Adrenal gland (tissue), 12 donors: ENCODE data around the gene MRPS24. TPM values are rescaled to one million over a fixed set of nuclear protein-coding genes. Genes with fewer than 3 reads are reported as not detected.
"Not testable (repeated sequence)": the region's sequence is repeated elsewhere in the genome, so short reads cannot be mapped to it uniquely, and the experiment has no call there.

ENCODE experiments used
- DNase-seq, 7 donors: peaks; one replicate each; pipeline ENCODE4 v3.0.0-alpha.2; 2019 to 2020
- H3K27ac ChIP-seq, 5 donors: fragments of 200-600 bp; sonication (generic) in 4 of 5; 1 replicate in 3 of 5; 2 replicates in 2 of 5; pipeline versions ENCODE4 v1.5.1 to v1.8.0; 2016 to 2020; ENCODE audit warnings: mild to moderate bottlenecking in 1 of 5
- H3K27me3 ChIP-seq: fragments of 200-600 bp; 2 replicates; pipeline ENCODE4 v1.8.0; 2021
- H3K36me3 ChIP-seq, 2 donors: fragments of 200-600 bp; replicated peaks in 1 of 2; 1 replicate in 1 of 2; 2 replicates in 1 of 2; pipeline versions ENCODE4 v1.5.1 to v1.8.0; 2018 to 2022
- H3K4me1 ChIP-seq, 2 donors: fragments of 200-600 bp; replicated peaks in 1 of 2; 1 replicate in 1 of 2; 2 replicates in 1 of 2; pipeline versions ENCODE4 v1.5.1 to v1.8.0; 2018 to 2021
- H3K4me3 ChIP-seq, 4 donors: fragments of 200-600 bp; sonication (generic) in 3 of 4; one replicate each; pipeline ENCODE4 v1.5.1; 2016 to 2018
- H3K9me3 ChIP-seq, 3 donors: fragments of 200-600 bp; sonication (generic) in 1 of 3; replicated peaks in 1 of 3; 1 replicate in 2 of 3; 2 replicates in 1 of 3; pipeline versions ENCODE4 v1.5.1 to v1.8.0; 2016 to 2021
- CTCF ChIP-seq, 6 experiments: fragments of 450-650 bp in 4 of 6; fragments of 200-600 bp in 2 of 6; sonication (generic) in 1 of 6; IDR thresholded peaks; 1 replicate in 5 of 6; 2 replicates in 1 of 6; pipeline versions ENCODE4 v1.5.1 to v1.8.0; 2016 to 2021; ENCODE audit warnings: antibody characterized with exemption in 6 of 6, mild to moderate bottlenecking in 2 of 6, moderate library complexity in 1 of 6
- POLR2A ChIP-seq, 2 donors: fragments of 450-650 bp; IDR thresholded peaks; one replicate each; pipeline ENCODE4 v1.6.1; 2017; ENCODE audit warnings: antibody characterized with exemption in 2 of 2, mild to moderate bottlenecking in 2 of 2, moderate library complexity in 1 of 2
- WGBS, 4 donors: extraction: QIAGEN DNeasy Blood & Tissue Kit in 2 of 4; methylation state at CpG; one replicate each; pipeline versions ENCODE4 v1.1.5 to v1.1.7; 2013 to 2017; 5-methylcytosine and 5-hydroxymethylcytosine counted together
- intact Hi-C, 2 donors: fragments of 100-400 bp; cut with DNase I; formaldehyde crosslinking; loops; one replicate each; pipeline versions ENCODE4 v1.14.1 to v1.15.0; 2022 to 2023
- polyA plus RNA-seq, 3 donors: library from polyadenylated mRNA; stranded (reverse); fragments of 200-250 nt in 2 of 3; fragments of 350-450 nt in 1 of 3; fragmentation: Illumina TruSeq in 1 of 3; extraction: RNeasy Lipid Tissue Mini Kit (QIAGEN cat#74804) in 1 of 3; gene quantifications; one replicate each; pipeline ENCODE4 v1.2.3, GENCODE V29; 2013 to 2014
- total RNA-seq, 9 donors: library from RNA; depleted of rRNA in 4 of 9; stranded (reverse); fragments of >200 nt in 4 of 9; fragments of 120-200 nt in 1 of 9; fragmentation: NEBNext Ultra II Directional in 1 of 9; extraction: Animal tissue kit (Norgen Biotek cat#: 25700) in 1 of 9; gene quantifications; one replicate each; pipeline versions ENCODE4 v1.1.0 to v1.2.4, GENCODE V29; 2013 to 2023
- donor health status: healthy with polysubstance abuse.
- donor health status: Bipolar disorder and iron deficiency.
- donor health status: DM: yes; HTN: yes; CAD: no.
- donor health status: DM: no; HTN: no; CAD: no.
- donor health status: DM: no; HTN: no; CAD: no.
- donor health status: DM: yes; HTN: yes; CAD: no.

MRPS24 gene
- total and polyA plus RNA-seq, 12 donors: 72.5 to 356 (median 195) TPM

GRCh38 chr7:43844257-43844656, 25.1 kb downstream of the MRPS24 start:
- H3K4me1 ChIP-seq: no peaks in the 10 kb centered on the region
- intact Hi-C loops: no loop called here
- no peak for DNase-seq
- TF ChIP-seq CTCF (IDR thresholded peaks at IDR 0.05) (no peak), POLR2A (IDR thresholded peaks at IDR 0.05) (no peak)
- no peaks in the 10 kb centered on the region for H3K36me3 ChIP-seq
- no peak overlapping the region for H3K4me3 ChIP-seq
- H3K27me3 ChIP-seq: no peaks in the 10 kb centered on the region
- no peak overlapping the region for H3K27ac ChIP-seq
- H3K9me3 ChIP-seq: no peaks in the 10 kb centered on the region
- 90 to 94% (median 93%) methylated on average over 2 of the region's 2 CpGs for WGBS, 4 donors

GRCh38 chr7:43843296-43843695, 26.0 kb downstream of the MRPS24 start:
- no peak for DNase-seq
- 92 to 97% (median 93%) methylated on average over 4 of the region's 4 CpGs for WGBS, 4 donors
- Histone ChIP-seq H3K4me1 (no peaks in the 10 kb centered on the region), H3K36me3 (no peaks in the 10 kb centered on the region), H3K9me3 (no peaks in the 10 kb centered on the region), H3K4me3 (no peak overlapping the region), H3K27ac (no peak overlapping the region), H3K27me3 (no peaks in the 10 kb centered on the region)
- TF ChIP-seq POLR2A (IDR thresholded peaks at IDR 0.05) (no peak), CTCF (IDR thresholded peaks at IDR 0.05) (no peak)
- intact Hi-C loops: no loop called here

- no peak for TF ChIP-seq POLR2A (IDR thresholded peaks at IDR 0.05)
- TF ChIP-seq CTCF (IDR thresholded peaks at IDR 0.05): no peak
- no peaks in the 10 kb centered on the region for H3K9me3 ChIP-seq
- H3K27ac ChIP-seq: peak overlapping the region in 1 of 5 donors; percentile 0
- 73 to 78% (median 74%) methylated on average over 9 of the region's 9 CpGs for WGBS, 4 donors
- intact Hi-C loops: loop anchor here (5.0 to 10.0 kb wide), 3 partner anchors 113 to 256 kb away; partner anchors contain the start of genes COA1 (in 1 of the 2) and STK17A (in 1 of the 2)
- H3K4me3 ChIP-seq: no peak overlapping the region
- no peak for DNase-seq
- no peaks in the 10 kb centered on the region for H3K36me3 ChIP-seq
- H3K27me3 ChIP-seq: no peaks in the 10 kb centered on the region
- H3K4me1 ChIP-seq: no peaks in the 10 kb centered on the region
Observed at GRCh38 chr7:43838201-43838658, 31.1 kb downstream of the MRPS24 start.

GRCh38 chr7:43834463-43835251, 34.7 kb downstream of the MRPS24 start:
- H3K4me3 ChIP-seq: peak overlapping the region in 1 of 4 donors; percentile 30

GRCh38 chr7:43830917-43831316, 38.4 kb downstream of the MRPS24 start:
- intact Hi-C loops: loop anchor here in 1 of 2 donors (10.0 kb wide), 1 partner anchor 106 kb away; the partner anchor contains the start of gene COA1
- H3K36me3 ChIP-seq, DNase-seq, H3K4me1 ChIP-seq, H3K27me3 ChIP-seq, H3K27ac ChIP-seq, H3K4me3 ChIP-seq, H3K9me3 ChIP-seq: not testable (repeated sequence)

More at GRCh38 chr7:43834463-43835251, 34.7 kb downstream of the MRPS24 start:
- peaks cover 0 to 9% (median 0%) of the 10 kb centered on the region in 3 donors for H3K9me3 ChIP-seq
- 70 to 77% (median 73%) methylated on average over 8 of the region's 8 CpGs for WGBS, 4 donors
- TF ChIP-seq CTCF (IDR thresholded peaks at IDR 0.05): no peak
- no peak for TF ChIP-seq POLR2A (IDR thresholded peaks at IDR 0.05)
- DNase-seq: peak in 2 of 7 donors; percentile 5 to 21
- intact Hi-C loops: loop anchor here (5.0 to 10.0 kb wide), 3 partner anchors 110 to 252 kb away; partner anchors contain the start of genes COA1 (in 1 of the 2) and STK17A (in 1 of the 2)
- peaks cover 4% of the 10 kb centered on the region for H3K27me3 ChIP-seq
- no peaks in the 10 kb centered on the region for H3K36me3 ChIP-seq
- no peak overlapping the region for H3K27ac ChIP-seq
- H3K4me1 ChIP-seq: no peaks in the 10 kb centered on the region
